ENCODE data around the gene FIGNL1. TPM values are rescaled to one million over a fixed set of nuclear protein-coding genes. Genes with fewer than 3 reads are reported as not detected.

Gene FIGNL1
- total RNA-seq, 4 donors from 2014 or later: 0.80 to 6.2 (median 3.6) TPM

GRCh38 chr7:50416527-50417182 lies 33.5 kb downstream of the FIGNL1 start:
- intact Hi-C loops (cut with DNase I; ENCODE audit: low total_unique reads): loop anchor here (10.0 kb wide), 1 partner anchor 322 kb away; the partner anchor contains the start of gene ZPBP
- in situ Hi-C loops (cut with MboI; ENCODE audit: low pct_ligation_motif_present in 1 of 4, low pct_unique_long_range_greater_than_20kb in 1 of 4, low sequenced_read_pairs in 3 of 4): loop anchor here in 3 of 4 donors (10.0 to 25.0 kb wide), 2 partner anchors 204 to 212 kb away; no protein-coding TSS in a partner anchor
- TF ChIP-seq EP300 (IDR thresholded peaks at IDR 0.05; ENCODE audit: low read depth) (no peak), POLR2AphosphoS5 (IDR thresholded peaks at IDR 0.05) (no peak), POLR2A (IDR thresholded peaks at IDR 0.05) (no peak)
- TF ChIP-seq, protein P1, sequence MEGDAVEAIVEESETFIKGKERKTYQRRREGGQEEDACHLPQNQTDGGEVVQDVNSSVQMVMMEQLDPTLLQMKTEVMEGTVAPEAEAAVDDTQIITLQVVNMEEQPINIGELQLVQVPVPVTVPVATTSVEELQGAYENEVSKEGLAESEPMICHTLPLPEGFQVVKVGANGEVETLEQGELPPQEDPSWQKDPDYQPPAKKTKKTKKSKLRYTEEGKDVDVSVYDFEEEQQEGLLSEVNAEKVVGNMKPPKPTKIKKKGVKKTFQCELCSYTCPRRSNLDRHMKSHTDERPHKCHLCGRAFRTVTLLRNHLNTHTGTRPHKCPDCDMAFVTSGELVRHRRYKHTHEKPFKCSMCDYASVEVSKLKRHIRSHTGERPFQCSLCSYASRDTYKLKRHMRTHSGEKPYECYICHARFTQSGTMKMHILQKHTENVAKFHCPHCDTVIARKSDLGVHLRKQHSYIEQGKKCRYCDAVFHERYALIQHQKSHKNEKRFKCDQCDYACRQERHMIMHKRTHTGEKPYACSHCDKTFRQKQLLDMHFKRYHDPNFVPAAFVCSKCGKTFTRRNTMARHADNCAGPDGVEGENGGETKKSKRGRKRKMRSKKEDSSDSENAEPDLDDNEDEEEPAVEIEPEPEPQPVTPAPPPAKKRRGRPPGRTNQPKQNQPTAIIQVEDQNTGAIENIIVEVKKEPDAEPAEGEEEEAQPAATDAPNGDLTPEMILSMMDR (IDR thresholded peaks at IDR 0.05): no peak
- no peaks in the 10 kb centered on the region for H3K36me3 ChIP-seq
- peak overlapping the region in 1 of 4 donors; percentile 12 for H3K27ac ChIP-seq
- WGBS, 2 donors (ENCODE audit: low coverage in 1 of 2): 61 to 72% methylated on average over 4 to 7 of the region's 7 CpGs
- no peaks in the 10 kb centered on the region for H3K9me3 ChIP-seq
- DNase-seq: no peak
- H3K27me3 ChIP-seq: no peaks in the 10 kb centered on the region
- H3K4me1 ChIP-seq: no peaks in the 10 kb centered on the region
- no peak overlapping the region for H3K4me3 ChIP-seq

- H3K27me3 ChIP-seq: no peaks in the 10 kb centered on the region
- no peaks in the 10 kb centered on the region for H3K9me3 ChIP-seq
- TF ChIP-seq POLR2A (IDR thresholded peaks at IDR 0.05): no peak
- TF ChIP-seq EP300 (IDR thresholded peaks at IDR 0.05; ENCODE audit: low read depth): no peak
- no peak for TF ChIP-seq POLR2AphosphoS5 (IDR thresholded peaks at IDR 0.05)
- TF ChIP-seq, protein P1 (IDR thresholded peaks at IDR 0.05): no peak
- DNase-seq: no peak
- no peak overlapping the region for H3K4me3 ChIP-seq
- H3K4me1 ChIP-seq: no peaks in the 10 kb centered on the region
- intact Hi-C loops (cut with DNase I; ENCODE audit: low total_unique reads): loop anchor here (10.0 kb wide), 1 partner anchor 321 kb away; the partner anchor contains the start of gene ZPBP
- H3K27ac ChIP-seq: no peak overlapping the region
- H3K36me3 ChIP-seq: no peaks in the 10 kb centered on the region
- in situ Hi-C loops (cut with MboI; ENCODE audit: low pct_ligation_motif_present in 1 of 4, low pct_unique_long_range_greater_than_20kb in 1 of 4, low sequenced_read_pairs in 3 of 4): loop anchor here in 3 of 4 donors (10.0 to 25.0 kb wide), 2 partner anchors 204 to 211 kb away; no protein-coding TSS in a partner anchor
- 60 to 80% methylated on average over 1 to 6 of the region's 6 CpGs for WGBS, 2 donors (ENCODE audit: low coverage in 1 of 2)
Measured at GRCh38 chr7:50415844-50416364, 34.2 kb downstream of the FIGNL1 start.

DNA sequence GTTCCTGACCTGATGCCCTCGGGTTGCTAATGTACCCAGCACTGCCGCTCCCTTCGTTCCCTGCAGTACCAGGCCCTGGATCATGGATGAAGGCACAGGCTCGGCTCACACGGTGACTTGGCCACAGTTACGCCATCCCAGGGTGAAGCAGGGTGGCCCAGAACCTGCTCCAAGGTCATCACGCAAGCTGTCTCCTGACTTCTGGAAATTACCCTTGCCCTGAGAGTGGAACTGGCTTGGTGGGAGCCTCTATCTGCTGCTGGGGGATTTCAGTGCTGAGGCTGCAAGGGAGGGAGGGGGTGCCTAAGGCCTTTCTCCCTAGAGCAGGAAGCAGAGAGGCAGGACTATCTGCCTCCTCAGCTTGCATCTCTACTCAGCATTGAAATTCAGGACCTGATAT lies 36.6 kb downstream of the FIGNL1 start:
- intact Hi-C loops (cut with DNase I; ENCODE audit: low total_unique reads) (loop anchor here (10.0 kb wide), 1 partner anchor 319 kb away; the partner anchor contains the start of gene ZPBP), in situ Hi-C loops (cut with MboI; ENCODE audit: low pct_ligation_motif_present in 1 of 4, low pct_unique_long_range_greater_than_20kb in 1 of 4, low sequenced_read_pairs in 3 of 4) (loop anchor here in 3 of 4 donors (10.0 to 25.0 kb wide), 2 partner anchors 201 to 209 kb away; no protein-coding TSS in a partner anchor)
- DNase-seq: no peak
- no peak overlapping the region for H3K4me3 ChIP-seq
- no peak for TF ChIP-seq EP300 (IDR thresholded peaks at IDR 0.05; ENCODE audit: low read depth)
- no peak for TF ChIP-seq POLR2AphosphoS5 (IDR thresholded peaks at IDR 0.05)
- TF ChIP-seq POLR2A (IDR thresholded peaks at IDR 0.05): no peak
- TF ChIP-seq, protein P1 (IDR thresholded peaks at IDR 0.05): no peak
- H3K9me3 ChIP-seq: no peaks in the 10 kb centered on the region
- 90% methylated on average over 7 of the region's 7 CpGs; no CpG with 5 or more reads in 1 of the 2 donors for WGBS, 2 donors (ENCODE audit: low coverage in 1 of 2)
- H3K36me3 ChIP-seq: no peaks in the 10 kb centered on the region
- no peak overlapping the region for H3K27ac ChIP-seq
- no peaks in the 10 kb centered on the region for H3K27me3 ChIP-seq
- no peaks in the 10 kb centered on the region for H3K4me1 ChIP-seq

DNA sequence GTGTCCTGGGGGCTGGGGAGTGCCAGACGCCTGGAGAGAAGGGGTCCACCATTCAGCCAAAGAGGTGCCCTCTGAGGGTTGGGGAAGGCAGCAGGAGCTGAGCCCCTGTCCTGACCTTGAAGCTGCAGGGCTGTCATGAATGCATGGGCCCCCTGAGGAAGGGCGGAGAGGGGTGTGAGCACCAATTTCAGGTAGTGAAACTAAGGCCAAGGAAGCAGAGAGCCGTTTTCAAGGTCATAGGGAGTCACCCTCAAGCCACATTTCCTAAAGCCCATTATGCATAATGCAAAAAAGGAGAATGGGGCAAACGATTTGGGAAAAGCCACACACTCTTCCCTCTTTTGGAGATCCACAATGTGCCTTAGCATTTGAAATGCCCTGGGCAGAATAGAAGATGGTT lies 37.2 kb downstream of the FIGNL1 start:
- TF ChIP-seq POLR2AphosphoS5 (IDR thresholded peaks at IDR 0.05) (no peak), POLR2A (IDR thresholded peaks at IDR 0.05) (no peak), EP300 (IDR thresholded peaks at IDR 0.05; ENCODE audit: low read depth) (no peak)
- TF ChIP-seq, protein P1 (IDR thresholded peaks at IDR 0.05): no peak
- intact Hi-C loops (cut with DNase I; ENCODE audit: low total_unique reads): loop anchor here (10.0 kb wide), 1 partner anchor 318 kb away; the partner anchor contains the start of gene ZPBP
- in situ Hi-C loops (cut with MboI; ENCODE audit: low pct_ligation_motif_present in 1 of 4, low pct_unique_long_range_greater_than_20kb in 1 of 4, low sequenced_read_pairs in 3 of 4): loop anchor here in 3 of 4 donors (10.0 to 25.0 kb wide), 2 partner anchors 201 to 208 kb away; no protein-coding TSS in a partner anchor
- H3K9me3 ChIP-seq: no peaks in the 10 kb centered on the region
- H3K27me3 ChIP-seq: no peaks in the 10 kb centered on the region
- H3K36me3 ChIP-seq: no peaks in the 10 kb centered on the region
- no peak overlapping the region for H3K4me3 ChIP-seq
- DNase-seq: no peak
- H3K27ac ChIP-seq: no peak overlapping the region
- H3K4me1 ChIP-seq: no peaks in the 10 kb centered on the region
- WGBS, 2 donors (ENCODE audit: low coverage in 1 of 2): 40 to 66% methylated on average over 2 to 4 of the region's 4 CpGs

Data from transverse colon (tissue), 4 donors.